NCI-H69 (cell line): ENCODE results near the gene TFDP1.

ENCODE experiments used
- DNase-seq: peaks from one replicate; lab custom pipeline; 2025; lab: John Stamatoyannopoulos, UW

The TFDP1 gene

DNA sequence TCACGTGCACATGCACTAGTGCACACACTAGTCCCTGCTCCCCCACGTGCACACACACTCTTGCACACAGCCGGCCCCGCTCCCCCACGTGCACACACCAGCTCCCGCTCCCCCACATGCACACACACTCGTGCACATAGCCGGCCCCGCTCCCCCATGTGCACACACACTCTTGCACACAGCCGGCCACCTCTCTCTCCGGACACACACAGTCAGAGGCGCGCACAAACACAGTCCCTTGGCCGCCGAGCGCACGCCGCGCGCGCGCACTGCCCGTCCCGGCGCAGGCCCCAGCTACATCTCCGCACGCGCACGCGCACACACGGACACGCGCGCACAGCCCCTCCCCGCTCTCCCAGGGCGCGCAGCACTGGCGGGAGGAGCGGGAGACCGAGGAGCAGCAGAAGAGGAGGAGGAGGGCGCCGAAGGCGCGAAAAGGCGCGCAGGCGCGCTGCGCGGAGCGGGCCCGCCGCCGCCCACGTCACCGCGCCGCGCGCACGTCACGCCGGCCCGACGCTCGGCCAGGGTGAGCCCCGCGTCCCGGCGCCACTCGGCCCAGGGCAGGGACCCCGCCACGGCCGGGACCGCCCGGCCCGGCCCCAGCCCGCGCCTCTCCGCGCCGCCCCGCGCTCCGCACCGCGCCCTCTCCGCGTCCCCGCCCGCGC is at the start of gene TFDP1:
Gene TFDP1 (plus strand): TSS at position 549 of the 665 bp plus-strand sequence. CDS start 1,085 bp downstream, outside the sequence.
- peak; percentile 99 for DNase-seq

DNA sequence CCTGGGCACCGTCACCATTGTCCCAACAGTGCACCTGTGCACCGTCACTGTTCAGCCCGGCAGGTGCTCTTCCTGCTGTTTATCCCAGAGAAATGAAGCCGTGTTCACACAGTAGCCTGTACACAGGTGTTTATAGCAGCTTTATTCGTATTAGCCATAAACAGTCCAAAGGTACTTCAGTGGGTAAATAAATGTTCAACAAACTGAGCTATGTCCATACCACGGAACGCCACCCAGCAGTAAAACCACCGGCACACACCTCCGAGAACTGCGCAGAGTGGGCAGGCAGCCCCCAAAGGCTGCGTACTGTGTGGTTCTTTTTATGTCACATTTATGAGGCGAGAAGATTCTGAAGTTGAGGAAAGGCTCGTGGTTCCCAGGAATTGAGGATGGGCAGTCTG is 49.2 kb upstream of the TFDP1 start:
- DNase-seq: no peak

DNA sequence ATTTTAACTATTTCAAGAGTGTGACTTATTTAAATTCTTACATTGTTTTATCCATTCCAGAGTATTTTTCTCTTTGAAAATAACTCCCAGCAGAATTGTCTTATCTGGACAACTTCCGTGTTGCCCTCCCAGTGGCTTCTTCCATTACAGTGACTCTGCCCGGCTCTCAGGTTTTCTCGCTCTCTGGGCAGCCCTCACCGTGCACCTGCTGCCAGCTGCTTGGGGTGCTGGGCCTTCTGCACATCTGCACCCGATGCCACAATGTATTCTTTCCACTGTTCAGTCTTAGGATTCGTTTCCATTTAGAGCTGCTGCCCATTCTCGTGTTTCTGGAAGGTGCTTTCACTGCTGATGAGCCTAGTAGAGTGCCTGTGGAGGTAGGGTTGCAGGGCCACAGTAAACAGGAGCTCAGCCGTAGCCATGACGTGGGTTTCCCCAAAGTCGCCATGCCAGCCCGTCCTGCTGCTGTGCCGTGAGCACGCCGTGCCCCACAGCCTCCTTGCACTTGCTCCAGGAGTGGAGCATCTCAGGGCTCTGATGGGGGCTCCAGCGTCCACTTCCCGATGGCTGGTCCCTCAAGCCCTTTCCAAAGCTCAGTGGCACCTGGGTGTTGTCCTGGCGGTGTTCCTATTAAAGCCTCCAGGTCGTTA is 48.0 kb upstream of the TFDP1 start:
- DNase-seq: no peak

DNA sequence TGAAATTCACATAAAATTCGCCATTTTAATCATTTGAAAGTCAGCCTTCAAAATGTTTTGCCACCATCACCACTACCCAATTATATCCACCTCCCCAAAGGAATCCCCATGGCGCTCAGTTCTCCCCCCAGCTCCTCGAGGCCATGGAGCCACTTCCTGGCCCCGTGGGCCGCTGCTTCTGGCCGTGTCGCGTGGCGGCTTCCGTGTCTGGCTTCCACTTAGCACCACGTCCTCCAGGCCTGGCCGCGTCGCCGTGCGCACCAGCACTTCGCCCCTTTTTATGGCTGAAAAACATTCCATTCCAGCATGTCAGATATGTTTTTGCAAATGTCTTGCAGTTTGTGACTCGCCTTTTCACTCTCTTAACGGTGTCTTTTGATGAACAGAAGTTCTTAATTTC is 47.3 kb upstream of the TFDP1 start:
- DNase-seq: no peak

GRCh38 chr13:113537909-113538688 is 46.5 kb upstream of the TFDP1 start:
- DNase-seq: no peak

GRCh38 chr13:113538689-113539058 is 45.9 kb upstream of the TFDP1 start:
- no peak for DNase-seq

GRCh38 chr13:113539176-113539575 is 45.4 kb upstream of the TFDP1 start:
- DNase-seq: no peak

- DNase-seq: no peak
Measured at GRCh38 chr13:113539822-113540221, 44.7 kb upstream of the TFDP1 start.

DNA sequence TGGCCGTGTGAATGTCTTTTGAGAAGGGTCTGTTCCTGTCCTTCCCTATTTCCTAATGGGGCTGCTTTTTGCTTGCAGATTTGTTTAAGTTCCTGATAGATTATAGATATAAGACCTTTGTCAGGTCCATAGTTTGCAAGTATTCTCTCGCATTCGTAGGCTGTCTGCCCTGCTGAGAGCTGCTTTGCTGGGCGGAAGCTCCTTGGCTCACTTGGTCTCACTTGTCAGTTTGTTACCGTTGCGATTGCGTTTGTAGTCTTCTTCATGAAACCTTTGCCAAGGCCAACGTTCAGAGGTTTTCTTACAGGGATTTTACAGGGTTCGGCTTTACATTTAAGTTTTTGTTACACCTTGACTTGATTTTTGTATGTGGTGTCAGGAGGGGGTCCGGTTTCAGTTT is 44.0 kb upstream of the TFDP1 start:
- no peak for DNase-seq

- DNase-seq: no peak
Measured at GRCh38 chr13:113542751-113543424, 41.7 kb upstream of the TFDP1 start.

- no peak for DNase-seq
Measured at GRCh38 chr13:113544071-113544891, 40.3 kb upstream of the TFDP1 start.

DNA sequence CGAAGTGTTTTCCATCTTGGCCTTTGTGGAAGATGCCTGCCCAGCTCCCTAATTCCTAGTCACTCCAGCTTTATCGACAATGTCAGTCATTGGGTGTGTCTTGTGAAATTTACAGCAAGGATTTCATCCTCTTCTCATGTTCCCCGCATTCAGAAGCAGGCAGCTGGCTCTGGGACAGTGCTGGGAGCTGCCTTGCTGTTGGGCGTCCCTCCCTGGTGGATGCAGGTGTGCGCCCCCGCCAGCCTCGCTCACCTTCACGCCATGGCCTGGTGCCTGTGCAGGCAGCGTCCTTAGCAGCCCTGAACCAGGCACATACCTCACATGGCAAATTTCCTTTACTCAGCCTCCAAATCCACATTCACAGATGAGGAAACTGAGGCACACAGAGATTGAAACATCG is 39.7 kb upstream of the TFDP1 start:
- no peak for DNase-seq

DNA sequence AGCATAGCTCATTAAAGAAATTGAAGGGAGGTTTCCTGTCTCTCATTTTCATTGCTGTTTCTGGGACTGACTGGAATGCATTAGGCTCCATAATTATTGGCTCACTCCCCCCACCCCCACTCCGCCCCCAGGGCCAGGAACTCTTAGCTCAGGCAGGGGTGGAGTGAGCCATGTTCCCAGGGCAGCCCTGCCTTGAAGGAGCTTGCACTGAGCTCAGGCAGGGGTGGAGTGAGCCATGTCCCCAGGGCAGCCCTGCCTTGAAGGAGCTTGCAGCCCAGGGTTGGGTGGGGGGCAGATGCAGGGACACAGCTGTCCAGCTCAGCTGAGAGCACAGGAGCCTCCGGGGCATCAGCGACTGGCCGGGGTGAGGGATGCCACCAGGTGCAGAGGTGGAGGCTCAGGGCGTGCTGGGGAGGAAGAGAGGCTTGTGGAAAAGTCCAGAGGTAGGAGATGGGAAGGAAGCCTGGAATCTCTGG is 39.1 kb upstream of the TFDP1 start:
- DNase-seq: peak; percentile 85

GRCh38 chr13:113545931-113546516 is 38.5 kb upstream of the TFDP1 start:
- DNase-seq: no peak

- DNase-seq: no peak
Measured at GRCh38 chr13:113546571-113547237, 37.8 kb upstream of the TFDP1 start.

DNA sequence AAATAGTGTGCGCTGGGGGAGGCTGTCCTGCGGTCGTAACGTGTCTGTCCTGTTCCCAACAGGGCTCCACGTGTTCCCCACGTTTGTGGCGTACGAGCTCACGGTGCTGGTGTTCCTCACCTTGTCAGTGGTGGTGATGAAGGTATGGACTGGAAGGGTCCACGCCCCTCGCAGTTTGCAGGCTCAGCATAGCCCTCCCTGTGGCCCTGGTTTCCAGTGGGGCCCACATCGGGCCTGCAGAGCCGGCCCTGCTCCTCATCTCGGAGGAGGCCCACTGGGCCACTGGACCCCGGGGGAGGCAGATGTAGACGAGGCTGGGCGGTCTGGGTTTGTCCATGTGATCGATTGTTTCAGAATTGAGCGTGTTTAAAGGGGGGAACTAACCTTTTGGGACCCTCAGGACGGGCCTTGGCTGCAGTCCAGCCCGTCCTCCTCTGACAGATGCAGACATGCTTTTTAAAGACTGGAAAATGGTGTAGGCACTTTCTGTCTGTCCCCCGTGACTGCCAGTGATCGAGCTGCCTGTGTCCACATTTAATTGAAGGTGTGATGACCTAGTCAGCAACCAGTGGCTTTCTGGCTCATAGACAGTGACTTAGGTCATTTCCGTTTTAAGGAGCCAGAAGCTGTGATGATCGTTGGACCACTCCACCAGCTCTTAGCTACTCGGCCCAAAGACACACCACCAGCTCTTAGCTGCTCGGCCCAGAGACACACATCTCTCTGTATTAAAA is 37.1 kb upstream of the TFDP1 start:
- DNase-seq: no peak

DNA sequence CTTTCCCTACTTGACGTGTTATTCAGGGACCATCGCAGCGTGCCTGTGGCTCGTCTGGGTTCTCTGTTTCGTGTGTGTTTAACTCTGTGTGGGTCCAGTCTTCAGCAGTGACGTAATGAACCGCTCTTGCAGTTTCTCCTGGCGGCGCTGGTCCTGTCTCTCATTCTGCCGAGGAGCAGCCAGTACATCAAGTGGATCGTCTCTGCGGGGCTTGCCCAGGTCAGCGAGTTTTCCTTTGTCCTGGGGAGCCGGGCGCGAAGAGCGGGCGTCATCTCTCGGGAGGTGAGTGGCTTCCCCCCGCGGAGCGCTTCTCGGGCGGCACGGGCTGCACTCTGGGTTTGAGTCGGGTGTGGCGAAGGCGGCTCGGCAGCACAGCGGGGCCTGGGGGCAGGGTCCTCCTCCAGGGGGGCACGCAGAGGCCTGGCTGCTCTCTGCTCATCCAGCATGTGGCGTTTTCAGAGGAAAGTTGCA is 36.3 kb upstream of the TFDP1 start:
- peak; percentile 42 for DNase-seq

DNA sequence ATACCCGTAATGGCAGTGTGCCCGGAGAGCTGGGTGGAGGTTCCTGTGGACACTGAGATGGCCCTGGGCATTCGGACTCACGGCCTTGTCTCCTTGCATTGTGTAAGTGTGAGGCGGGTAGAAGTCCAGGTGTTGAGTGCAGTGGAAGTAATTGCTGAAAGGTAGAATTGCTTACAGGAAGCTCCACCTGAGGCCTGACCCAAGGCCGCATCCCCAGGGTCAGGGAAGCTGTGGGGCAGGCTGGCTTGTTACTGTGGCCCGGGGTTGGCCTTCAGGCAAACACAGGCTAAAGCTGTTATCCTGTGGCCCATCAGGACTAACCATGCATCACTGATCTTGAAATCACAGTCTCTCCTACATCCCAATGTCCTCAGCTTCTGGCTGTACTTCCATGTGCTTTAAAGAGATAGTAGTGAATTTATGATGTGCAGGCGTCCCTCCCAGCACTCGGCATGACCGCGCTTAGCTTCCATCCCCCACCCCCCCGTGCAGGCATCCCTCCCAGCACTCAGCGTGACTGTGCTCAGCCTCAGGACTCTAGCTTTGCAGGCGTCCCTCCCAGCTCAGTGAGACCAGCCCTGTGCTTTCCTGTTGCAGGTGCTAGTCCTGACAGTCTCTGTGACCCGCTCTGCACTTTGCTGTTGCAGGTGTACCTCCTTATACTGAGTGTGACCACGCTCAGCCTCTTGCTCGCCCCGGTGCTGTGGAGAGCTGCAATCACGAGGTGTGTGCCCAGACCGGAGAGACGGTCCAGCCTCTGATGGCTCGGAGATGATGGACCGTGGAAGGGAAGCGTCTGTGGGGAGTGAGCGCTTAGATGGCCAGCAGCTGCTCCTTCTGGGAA is 35.6 kb upstream of the TFDP1 start:
- DNase-seq: peak; percentile 36

GRCh38 chr13:113550453-113550852 is 34.1 kb upstream of the TFDP1 start:
- no peak for DNase-seq
